GM18907 (cell line): ENCODE measurements around the gene CNTN4.
"Not testable (repeated sequence)": the region's sequence is repeated elsewhere in the genome, so short reads cannot be mapped to it uniquely, and the experiment has no call there.

Experiments used
- ATAC-seq: cut with Tn5 transposase; IDR thresholded peaks from one replicate; pipeline ENCODE4 v1.9.1; 2021; ENCODE audit warnings: mild to moderate bottlenecking, moderate library complexity; ENCODE audit not compliant: unreplicated experiment

The CNTN4 gene

GRCh38 chr3:2510591-2511145, 412.0 kb downstream of the CNTN4 start:
- ATAC-seq, result no peak

DNA sequence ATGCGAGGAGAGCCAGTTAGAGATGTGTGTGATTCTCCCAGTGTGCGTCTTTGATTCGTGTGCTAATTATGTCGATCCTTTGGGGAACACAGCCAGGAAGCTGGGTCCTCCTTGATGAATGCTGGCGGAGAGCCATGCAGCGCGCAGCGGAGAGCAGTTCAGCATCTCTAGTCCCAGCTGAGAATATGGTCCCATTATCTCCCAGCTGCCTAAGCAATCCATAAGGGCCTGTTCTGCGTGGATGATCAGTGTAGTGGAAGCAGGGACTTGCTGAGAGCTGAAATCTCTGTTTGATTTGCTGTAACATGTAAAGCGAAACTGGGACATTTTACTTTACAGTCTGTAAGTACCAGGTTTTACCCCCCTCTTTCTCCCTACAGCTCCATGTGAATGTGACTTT, 412.7 kb downstream of the CNTN4 start:
- no peak for ATAC-seq

- ATAC-seq, result no peak
Measured at GRCh38 chr3:2512881-2513280, 414.2 kb downstream of the CNTN4 start.

DNA sequence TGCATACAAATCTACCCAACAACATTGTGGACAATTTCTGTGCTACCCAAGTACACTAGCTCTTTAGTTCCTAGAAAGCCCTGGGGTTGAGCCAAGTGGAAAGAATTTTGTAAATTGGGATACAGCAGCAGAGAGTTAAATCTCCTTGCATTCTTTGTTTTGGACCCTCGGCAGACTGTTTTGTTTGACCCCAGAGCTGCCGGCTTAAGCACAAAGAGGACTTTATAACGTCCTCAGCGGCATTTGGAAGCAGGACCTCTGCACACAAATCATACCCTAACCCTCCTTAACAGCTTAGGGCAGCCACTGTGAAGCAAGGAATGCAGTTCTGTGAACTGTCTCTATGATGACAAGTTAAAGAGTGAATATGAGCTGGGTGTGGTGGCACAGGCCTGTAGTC, 415.3 kb downstream of the CNTN4 start:
- ATAC-seq, result no peak

GRCh38 chr3:2516762-2517441, 418.2 kb downstream of the CNTN4 start:
- no peak for ATAC-seq

DNA sequence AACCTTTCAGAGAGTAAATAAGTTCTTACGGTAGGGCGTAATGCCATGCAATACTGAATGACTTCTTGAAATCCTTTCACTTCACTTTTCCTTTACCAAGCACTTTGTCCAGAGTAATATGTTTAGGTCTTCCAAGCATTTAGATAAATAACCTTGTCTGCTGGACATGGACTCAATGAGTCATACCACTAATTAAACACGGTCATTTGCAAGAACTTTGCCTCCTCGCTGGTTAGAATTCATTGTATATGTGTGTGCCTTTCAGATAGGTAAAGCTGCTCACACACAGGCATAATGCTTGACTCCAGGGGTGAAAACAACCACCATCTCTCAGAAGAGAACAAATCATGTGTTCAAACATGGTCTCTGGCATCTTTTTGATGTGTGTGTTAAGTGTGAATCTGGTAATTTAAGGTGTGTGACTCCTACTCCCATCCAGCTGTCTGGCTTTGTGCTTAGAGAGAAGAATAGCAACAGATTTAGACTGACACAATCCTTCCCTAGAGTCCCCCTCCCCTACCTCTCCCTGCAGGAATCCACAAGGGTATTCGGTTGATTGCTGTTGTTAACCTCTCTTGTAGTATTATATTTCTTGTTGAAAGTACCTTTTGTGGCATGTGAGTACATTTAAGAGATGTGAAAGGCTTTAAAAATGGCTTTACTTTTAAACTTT, 419.0 kb downstream of the CNTN4 start:
- no peak for ATAC-seq

DNA sequence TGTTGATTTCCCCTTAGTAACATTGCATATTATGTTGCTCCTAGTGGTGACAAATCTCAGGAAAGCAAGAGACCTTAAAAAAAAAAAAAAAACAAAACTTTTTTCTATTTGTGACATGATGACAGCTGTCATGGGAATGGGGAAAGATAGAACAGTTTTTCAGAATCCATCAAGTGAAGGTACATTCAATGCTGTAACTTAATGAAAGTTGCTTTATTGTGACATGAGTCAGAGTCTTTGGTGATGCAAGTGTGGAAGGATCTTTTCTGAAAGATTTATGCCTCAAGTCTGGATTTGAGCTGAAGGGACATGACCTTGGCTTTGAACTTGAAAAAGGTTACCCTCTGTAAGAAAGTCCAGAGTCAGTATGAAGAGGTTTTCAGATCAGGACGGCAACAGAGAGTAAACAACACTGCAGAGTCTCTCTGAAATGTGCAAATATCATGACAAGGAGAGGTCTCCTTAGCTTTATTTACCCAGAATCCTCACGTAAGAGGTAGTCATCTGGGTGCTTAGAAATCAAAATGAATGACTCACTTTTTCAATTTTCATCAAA, 424.7 kb downstream of the CNTN4 start:
- no peak for ATAC-seq

DNA sequence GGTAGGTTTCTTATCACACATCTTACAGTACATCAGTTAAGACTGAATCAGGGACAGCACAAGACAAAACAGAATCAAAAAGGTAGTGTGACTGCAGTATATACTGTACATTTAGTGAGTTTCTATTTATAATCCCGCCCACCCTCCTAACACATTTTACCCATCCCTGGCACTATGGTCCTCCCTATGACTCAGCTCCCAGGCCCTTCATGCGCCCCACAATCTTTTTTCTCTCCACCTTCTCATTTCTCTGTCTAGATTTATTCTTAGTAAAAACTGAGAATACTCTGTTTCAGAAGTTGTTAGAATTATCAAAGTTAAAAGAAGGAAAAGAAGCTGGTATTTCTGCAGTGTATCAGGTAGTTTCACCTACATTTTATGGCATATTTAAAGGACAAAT, 427.3 kb downstream of the CNTN4 start:
- ATAC-seq, result no peak

GRCh38 chr3:2526926-2527325, 428.3 kb downstream of the CNTN4 start:
- ATAC-seq, result no peak

- ATAC-seq, result not testable (repeated sequence)
Measured at GRCh38 chr3:2527328-2527727, 428.7 kb downstream of the CNTN4 start.

- not testable (repeated sequence) for ATAC-seq
Measured at GRCh38 chr3:2534767-2535166, 436.1 kb downstream of the CNTN4 start.

GRCh38 chr3:2535206-2535605, 436.5 kb downstream of the CNTN4 start:
- ATAC-seq, result no peak

- ATAC-seq, result no peak
Measured at GRCh38 chr3:2536575-2536974, 437.9 kb downstream of the CNTN4 start.

GRCh38 chr3:2540115-2540514, 441.4 kb downstream of the CNTN4 start:
- no peak for ATAC-seq

DNA sequence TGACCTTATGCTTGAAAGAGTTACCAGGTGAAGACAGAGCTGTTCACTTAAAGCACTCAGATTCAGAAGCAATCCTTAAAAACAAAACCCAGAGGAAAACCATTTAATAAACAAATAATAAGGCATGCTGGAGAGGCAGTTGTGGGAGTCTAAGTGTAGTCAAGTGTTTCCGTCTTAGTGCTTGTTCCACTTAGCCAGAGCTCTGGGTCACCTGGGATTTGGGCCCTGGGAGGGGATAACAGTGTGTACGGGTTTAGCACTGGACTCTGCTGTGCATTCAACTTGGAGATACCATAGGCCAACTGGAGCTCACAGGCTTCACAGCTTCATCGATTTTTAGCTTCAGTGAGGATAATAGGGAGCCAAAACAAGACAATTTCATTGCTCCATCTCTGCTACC, 444.6 kb downstream of the CNTN4 start:
- ATAC-seq, result no peak

- ATAC-seq, result no peak
Measured at GRCh38 chr3:2544212-2544611, 445.5 kb downstream of the CNTN4 start.

DNA sequence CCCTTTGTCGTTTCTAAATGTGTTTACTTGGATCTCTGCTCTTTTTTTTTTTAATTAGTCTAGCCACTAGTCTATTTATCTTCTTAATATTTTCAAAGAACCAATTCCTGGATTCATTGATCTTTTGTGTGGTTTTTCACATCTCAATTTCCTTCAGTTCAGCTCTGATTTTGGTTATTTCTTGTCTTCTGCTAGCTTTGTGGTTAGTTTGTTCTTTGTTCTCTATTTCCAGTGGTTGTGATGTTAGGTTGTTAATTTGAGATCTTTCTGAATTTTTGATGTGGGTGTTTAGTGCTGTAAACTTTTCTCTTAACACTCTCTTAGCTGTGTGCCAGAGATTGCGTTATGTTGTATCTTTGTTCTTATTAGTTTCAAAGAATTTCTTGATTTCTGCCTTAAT, 446.1 kb downstream of the CNTN4 start:
- ATAC-seq, result no peak

DNA sequence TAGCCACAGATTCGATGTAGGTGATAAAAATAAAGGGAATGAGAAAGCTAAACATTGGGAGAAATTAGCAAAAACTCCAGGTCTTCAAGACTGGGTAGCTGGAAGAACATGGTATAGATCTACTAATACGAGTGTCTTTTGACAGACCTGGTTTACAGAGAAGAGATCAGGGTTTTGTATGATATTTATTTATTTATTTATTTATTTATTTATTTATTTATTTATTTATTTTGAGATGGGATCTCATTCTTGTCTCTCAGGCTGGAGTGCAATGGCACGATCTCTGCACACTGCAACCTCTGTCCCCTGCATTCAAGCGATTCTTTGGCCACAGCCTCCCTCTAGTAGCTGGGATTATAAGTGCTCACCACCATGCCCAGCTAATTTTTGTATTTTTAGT, 448.4 kb downstream of the CNTN4 start:
- no peak for ATAC-seq

DNA sequence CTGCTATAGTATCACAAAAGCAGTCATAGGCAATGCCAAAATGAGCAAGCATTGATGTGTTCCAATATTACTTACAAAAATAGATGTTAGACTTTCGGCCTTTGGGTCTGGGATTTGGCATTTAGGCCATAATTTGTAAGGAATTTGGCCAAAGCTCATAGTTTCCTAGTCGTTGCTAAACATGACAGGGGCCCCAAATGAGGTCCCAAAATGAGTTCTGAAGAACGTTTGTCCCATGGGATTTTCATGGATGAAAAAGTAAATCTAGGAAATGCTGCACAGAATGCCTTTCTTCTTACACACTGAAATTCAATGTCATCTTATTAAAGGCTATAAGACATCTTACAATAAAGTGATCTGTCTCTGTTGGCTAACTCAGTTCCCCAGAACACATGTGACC, 456.0 kb downstream of the CNTN4 start:
- ATAC-seq, result no peak

DNA sequence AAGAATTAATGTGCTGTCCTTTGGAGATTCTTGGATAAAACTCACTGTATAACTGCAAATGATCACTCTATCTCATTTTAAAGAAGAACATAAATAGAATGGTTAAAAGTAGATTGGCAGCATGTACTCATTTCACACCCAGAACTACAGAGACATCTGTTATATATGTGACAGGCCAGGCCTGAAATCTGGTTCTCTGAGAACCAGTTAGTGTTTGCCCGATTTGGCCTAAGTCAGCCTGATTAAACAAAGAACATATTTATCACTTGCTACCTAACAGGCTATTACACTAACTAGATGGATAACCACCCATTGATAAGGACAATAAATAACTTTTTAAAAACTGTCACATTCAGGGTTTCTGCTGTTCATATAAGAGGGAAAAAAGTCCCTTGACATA, 460.1 kb downstream of the CNTN4 start:
- ATAC-seq, result no peak

- ATAC-seq, result no peak
Measured at GRCh38 chr3:2567451-2567850, 468.8 kb downstream of the CNTN4 start.

DNA sequence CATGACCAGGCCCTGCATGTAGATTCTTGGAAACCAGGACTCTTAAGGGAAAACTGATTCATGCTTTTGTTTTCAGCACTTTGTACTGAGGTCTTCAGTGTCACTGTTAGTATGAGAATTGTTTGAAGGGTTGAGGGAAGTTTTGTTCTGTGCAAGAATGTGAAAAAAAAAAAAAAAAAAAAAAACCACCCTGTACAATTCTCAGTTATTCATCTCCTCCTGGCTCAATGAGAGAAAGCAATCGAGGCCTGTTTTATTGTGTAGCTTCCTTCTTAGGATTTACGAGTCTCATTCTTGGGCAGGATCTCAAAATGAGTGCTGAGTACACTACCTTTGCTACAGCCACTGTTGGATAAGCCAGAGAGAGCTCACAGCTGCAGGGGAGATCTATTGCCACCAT, 469.5 kb downstream of the CNTN4 start:
- no peak for ATAC-seq
